ENCODE measurements around the gene PRDM16.

DNA sequence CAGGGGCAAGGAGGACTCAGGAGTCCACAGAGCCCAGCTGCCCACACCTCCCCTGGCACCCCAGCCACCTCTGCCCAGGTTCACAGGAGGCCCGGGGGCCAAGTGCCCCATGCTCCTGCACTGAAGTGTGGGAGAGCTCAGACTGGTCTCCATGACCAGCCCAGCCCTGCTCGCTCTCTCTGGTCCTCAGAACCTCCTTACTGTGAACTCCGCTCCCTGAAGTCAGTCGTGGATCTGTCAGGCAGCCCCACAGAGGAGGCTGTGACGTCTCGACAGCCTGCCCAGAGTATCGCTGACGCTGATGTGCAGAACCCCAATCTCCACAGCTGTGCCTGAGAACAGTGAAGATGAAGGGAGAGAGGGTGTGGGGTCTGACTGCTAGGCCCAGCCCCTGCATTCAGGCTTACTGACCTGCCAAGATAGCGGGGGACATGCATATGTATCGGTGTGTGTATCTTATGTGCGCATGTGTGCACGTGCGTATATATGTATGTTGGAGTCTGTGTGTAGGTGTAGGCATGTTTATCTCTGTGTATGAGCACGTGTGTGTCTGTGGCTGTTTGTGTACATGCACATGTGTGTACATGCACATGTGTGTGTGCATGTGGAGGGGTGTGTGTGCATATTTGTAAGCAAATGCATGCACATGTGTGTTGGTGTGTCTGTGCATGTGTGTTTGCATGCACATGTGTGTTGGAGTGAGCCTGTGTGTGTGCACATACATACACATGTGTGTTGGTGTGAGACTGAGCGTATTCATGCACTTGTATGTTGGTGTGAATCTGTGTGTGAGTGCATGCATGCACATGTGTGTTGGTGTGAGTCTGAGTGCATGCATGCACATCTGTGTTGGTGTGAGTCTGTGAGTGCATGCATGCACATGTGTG lies 267.0 kb downstream of the PRDM16 start:
- TF ChIP-seq, protein P1, sequence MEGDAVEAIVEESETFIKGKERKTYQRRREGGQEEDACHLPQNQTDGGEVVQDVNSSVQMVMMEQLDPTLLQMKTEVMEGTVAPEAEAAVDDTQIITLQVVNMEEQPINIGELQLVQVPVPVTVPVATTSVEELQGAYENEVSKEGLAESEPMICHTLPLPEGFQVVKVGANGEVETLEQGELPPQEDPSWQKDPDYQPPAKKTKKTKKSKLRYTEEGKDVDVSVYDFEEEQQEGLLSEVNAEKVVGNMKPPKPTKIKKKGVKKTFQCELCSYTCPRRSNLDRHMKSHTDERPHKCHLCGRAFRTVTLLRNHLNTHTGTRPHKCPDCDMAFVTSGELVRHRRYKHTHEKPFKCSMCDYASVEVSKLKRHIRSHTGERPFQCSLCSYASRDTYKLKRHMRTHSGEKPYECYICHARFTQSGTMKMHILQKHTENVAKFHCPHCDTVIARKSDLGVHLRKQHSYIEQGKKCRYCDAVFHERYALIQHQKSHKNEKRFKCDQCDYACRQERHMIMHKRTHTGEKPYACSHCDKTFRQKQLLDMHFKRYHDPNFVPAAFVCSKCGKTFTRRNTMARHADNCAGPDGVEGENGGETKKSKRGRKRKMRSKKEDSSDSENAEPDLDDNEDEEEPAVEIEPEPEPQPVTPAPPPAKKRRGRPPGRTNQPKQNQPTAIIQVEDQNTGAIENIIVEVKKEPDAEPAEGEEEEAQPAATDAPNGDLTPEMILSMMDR (IDR thresholded peaks at IDR 0.05), result no peak
- TF ChIP-seq POLR2A (IDR thresholded peaks at IDR 0.05), result no peak

Measured in testis (tissue), 2 donors.